Measurements from ENCODE around the gene KIAA1217. TPM values are rescaled to one million over a fixed set of nuclear protein-coding genes. Genes with fewer than 3 reads are reported as not detected.

Gene KIAA1217
- polyA plus RNA-seq, 1 of the 3 experiments (the other 2 are of a cell fraction), result 7.2 TPM

- Histone ChIP-seq H3K27ac (ENCODE audit: low read depth in 2 of 2, low read length in 1 of 2) (no peak overlapping the region), H3K36me3 (replicated peaks in 1 of 2; ENCODE audit: control insufficient read depth in 1 of 2, insufficient read depth in 2 of 2, low read length in 1 of 2) (no peaks in the 10 kb centered on the region), H3K4me3 (ENCODE audit: low read depth in 2 of 2, low read length in 1 of 2) (no peak overlapping the region), H3K9me2 (no peaks in the 10 kb centered on the region), H3K79me2 (ENCODE audit: insufficient read depth) (no peaks in the 10 kb centered on the region), H3K4me1 (ENCODE audit: control insufficient read depth in 1 of 2, insufficient read depth in 2 of 2, low read depth in 1 of 2, low read length in 1 of 2) (no peaks in the 10 kb centered on the region), H3K4me2 (no peak overlapping the region), H3K27me3 (ENCODE audit: insufficient read depth) (no peaks in the 10 kb centered on the region), H3F3A (replicated peaks; ENCODE audit: insufficient read depth) (no peaks in the 10 kb centered on the region), H2AFZ (ENCODE audit: low read depth) (no peak overlapping the region), H3K9me3 (no peaks in the 10 kb centered on the region), H4K20me1 (ENCODE audit: insufficient read depth) (no peaks in the 10 kb centered on the region), H3K9ac (no peak overlapping the region)
- DNase-seq, result no peak
- POLR2A ChIA-PET, result no interaction called here
- CTCF ChIA-PET, result interaction anchor here (0.7 kb wide), 1 partner anchor 12 kb away, joined by 6 read pairs; no protein-coding TSS in a partner anchor
- 36% methylated on average over 1 of the region's 1 CpG for WGBS (ENCODE audit: low lambda C conversion rate)
- no peak for TF ChIP-seq USF1 (IDR thresholded peaks at IDR 0.05; ENCODE audit: borderline replicate concordance, low read depth)
- no peak for TF ChIP-seq YY1 (IDR thresholded peaks at IDR 0.05; ENCODE audit: low read depth)
- TF ChIP-seq, protein P1, sequence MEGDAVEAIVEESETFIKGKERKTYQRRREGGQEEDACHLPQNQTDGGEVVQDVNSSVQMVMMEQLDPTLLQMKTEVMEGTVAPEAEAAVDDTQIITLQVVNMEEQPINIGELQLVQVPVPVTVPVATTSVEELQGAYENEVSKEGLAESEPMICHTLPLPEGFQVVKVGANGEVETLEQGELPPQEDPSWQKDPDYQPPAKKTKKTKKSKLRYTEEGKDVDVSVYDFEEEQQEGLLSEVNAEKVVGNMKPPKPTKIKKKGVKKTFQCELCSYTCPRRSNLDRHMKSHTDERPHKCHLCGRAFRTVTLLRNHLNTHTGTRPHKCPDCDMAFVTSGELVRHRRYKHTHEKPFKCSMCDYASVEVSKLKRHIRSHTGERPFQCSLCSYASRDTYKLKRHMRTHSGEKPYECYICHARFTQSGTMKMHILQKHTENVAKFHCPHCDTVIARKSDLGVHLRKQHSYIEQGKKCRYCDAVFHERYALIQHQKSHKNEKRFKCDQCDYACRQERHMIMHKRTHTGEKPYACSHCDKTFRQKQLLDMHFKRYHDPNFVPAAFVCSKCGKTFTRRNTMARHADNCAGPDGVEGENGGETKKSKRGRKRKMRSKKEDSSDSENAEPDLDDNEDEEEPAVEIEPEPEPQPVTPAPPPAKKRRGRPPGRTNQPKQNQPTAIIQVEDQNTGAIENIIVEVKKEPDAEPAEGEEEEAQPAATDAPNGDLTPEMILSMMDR (IDR thresholded peaks at IDR 0.05), result no peak
- no peak for TF ChIP-seq PBX3 (IDR thresholded peaks at IDR 0.05)
- TF ChIP-seq CHD2 (IDR thresholded peaks at IDR 0.05; ENCODE audit: low read length, partially characterized antibody), result no peak
- no peak for TF ChIP-seq SMC3 (IDR thresholded peaks at IDR 0.05; ENCODE audit: low read depth, low read length)
- TF ChIP-seq IRF3 (IDR thresholded peaks at IDR 0.05; ENCODE audit: low read depth, low read length), result no peak
- no peak for TF ChIP-seq TCF12 (IDR thresholded peaks at IDR 0.05)
- TF ChIP-seq NFIC (IDR thresholded peaks at IDR 0.05; ENCODE audit: borderline replicate concordance), result no peak
- no peak for TF ChIP-seq GATA2 (CRISPR knock-in tag; IDR thresholded peaks at IDR 0.05)
- no peak for TF ChIP-seq JUND (IDR thresholded peaks at IDR 0.05)
Observed at GRCh38 chr10:24247841-24248240, 38.9 kb downstream of the KIAA1217 start.

GRCh38 chr10:24249829-24250415 is 41.0 kb downstream of the KIAA1217 start:
- peaks cover 6% of the 10 kb centered on the region for H3F3A ChIP-seq (replicated peaks; ENCODE audit: insufficient read depth)
- no peak overlapping the region for H3K4me3 ChIP-seq (ENCODE audit: low read depth in 2 of 2, low read length in 1 of 2)
- H3K27ac ChIP-seq (ENCODE audit: low read depth in 2 of 2, low read length in 1 of 2), result no peak overlapping the region
- H4K20me1 ChIP-seq (ENCODE audit: insufficient read depth), result no peaks in the 10 kb centered on the region
- no peak overlapping the region for H3K4me2 ChIP-seq
- H3K4me1 ChIP-seq (ENCODE audit: control insufficient read depth in 1 of 2, insufficient read depth in 2 of 2, low read depth in 1 of 2, low read length in 1 of 2), result peaks cover 0 to 8% of the 10 kb centered on the region in 2 experiments; a peak in 1 of 4 replicates
- H3K79me2 ChIP-seq (ENCODE audit: insufficient read depth), result no peaks in the 10 kb centered on the region
- no peaks in the 10 kb centered on the region for H3K27me3 ChIP-seq (ENCODE audit: insufficient read depth)
- ChIA-PET POLR2A (no interaction called here), CTCF (interaction anchor here (1.2 kb wide), 1 partner anchor 10 kb away, joined by 3 read pairs; no protein-coding TSS in a partner anchor)
- H3K9me2 ChIP-seq, result no peaks in the 10 kb centered on the region
- WGBS (ENCODE audit: low lambda C conversion rate), result 86% methylated on average over 9 of the region's 9 CpGs
- no peak for TF ChIP-seq NRF1 (IDR thresholded peaks at IDR 0.05; ENCODE audit: low read depth, low read length)
- TF ChIP-seq YY1 (IDR thresholded peaks at IDR 0.05; ENCODE audit: low read depth), result no peak
- TF ChIP-seq GABPA (IDR thresholded peaks at IDR 0.05; ENCODE audit: low read depth), result no peak
- TF ChIP-seq, protein P2, sequence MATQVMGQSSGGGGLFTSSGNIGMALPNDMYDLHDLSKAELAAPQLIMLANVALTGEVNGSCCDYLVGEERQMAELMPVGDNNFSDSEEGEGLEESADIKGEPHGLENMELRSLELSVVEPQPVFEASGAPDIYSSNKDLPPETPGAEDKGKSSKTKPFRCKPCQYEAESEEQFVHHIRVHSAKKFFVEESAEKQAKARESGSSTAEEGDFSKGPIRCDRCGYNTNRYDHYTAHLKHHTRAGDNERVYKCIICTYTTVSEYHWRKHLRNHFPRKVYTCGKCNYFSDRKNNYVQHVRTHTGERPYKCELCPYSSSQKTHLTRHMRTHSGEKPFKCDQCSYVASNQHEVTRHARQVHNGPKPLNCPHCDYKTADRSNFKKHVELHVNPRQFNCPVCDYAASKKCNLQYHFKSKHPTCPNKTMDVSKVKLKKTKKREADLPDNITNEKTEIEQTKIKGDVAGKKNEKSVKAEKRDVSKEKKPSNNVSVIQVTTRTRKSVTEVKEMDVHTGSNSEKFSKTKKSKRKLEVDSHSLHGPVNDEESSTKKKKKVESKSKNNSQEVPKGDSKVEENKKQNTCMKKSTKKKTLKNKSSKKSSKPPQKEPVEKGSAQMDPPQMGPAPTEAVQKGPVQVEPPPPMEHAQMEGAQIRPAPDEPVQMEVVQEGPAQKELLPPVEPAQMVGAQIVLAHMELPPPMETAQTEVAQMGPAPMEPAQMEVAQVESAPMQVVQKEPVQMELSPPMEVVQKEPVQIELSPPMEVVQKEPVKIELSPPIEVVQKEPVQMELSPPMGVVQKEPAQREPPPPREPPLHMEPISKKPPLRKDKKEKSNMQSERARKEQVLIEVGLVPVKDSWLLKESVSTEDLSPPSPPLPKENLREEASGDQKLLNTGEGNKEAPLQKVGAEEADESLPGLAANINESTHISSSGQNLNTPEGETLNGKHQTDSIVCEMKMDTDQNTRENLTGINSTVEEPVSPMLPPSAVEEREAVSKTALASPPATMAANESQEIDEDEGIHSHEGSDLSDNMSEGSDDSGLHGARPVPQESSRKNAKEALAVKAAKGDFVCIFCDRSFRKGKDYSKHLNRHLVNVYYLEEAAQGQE (IDR thresholded peaks at IDR 0.05; ENCODE audit: low read depth, low read length), result no peak
- no peaks in the 10 kb centered on the region for H3K36me3 ChIP-seq (replicated peaks in 1 of 2; ENCODE audit: control insufficient read depth in 1 of 2, insufficient read depth in 2 of 2, low read length in 1 of 2)
- H2AFZ ChIP-seq (ENCODE audit: low read depth), result no peak overlapping the region
- DNase-seq, result no peak
- no peaks in the 10 kb centered on the region for H3K9me3 ChIP-seq
- H3K9ac ChIP-seq, result no peak overlapping the region
